ENCODE results near the gene HOMEZ.

The HOMEZ gene

GRCh38 chr14:23323838-23324454, 38.0 kb upstream of the HOMEZ start:
- Histone ChIP-seq H3K4me3 (ENCODE audit: low read depth in 1 of 2, low read length in 2 of 2) (no peak overlapping the region), H3K9me3 (ENCODE audit: insufficient read depth, low read length, severe bottlenecking) (no peaks in the 10 kb centered on the region), H3K79me2 (ENCODE audit: insufficient read depth, low read length) (peaks cover 33% of the 10 kb centered on the region), H3K27me3 (ENCODE audit: insufficient read depth, low read length, poor library complexity) (no peaks in the 10 kb centered on the region), H3K4me2 (ENCODE audit: insufficient read depth, low read length) (no peak overlapping the region), H3K27ac (ENCODE audit: low read length) (no peak overlapping the region), H3K4me1 (ENCODE audit: insufficient read depth, low read length) (peaks cover 36% of the 10 kb centered on the region), H3K36me3 (ENCODE audit: insufficient read depth, low read length) (peaks cover 36% of the 10 kb centered on the region), H3K9ac (ENCODE audit: low read depth, low read length) (no peak overlapping the region), H2AFZ (ENCODE audit: low read depth, low read length) (no peak overlapping the region), H4K20me1 (ENCODE audit: insufficient read depth, low read length) (peaks cover 22% of the 10 kb centered on the region)
- no peak for TF ChIP-seq EZH2 (IDR thresholded peaks at IDR 0.05; ENCODE audit: borderline replicate concordance, low read depth, low read length, severe bottlenecking)
- TF ChIP-seq, protein P1, sequence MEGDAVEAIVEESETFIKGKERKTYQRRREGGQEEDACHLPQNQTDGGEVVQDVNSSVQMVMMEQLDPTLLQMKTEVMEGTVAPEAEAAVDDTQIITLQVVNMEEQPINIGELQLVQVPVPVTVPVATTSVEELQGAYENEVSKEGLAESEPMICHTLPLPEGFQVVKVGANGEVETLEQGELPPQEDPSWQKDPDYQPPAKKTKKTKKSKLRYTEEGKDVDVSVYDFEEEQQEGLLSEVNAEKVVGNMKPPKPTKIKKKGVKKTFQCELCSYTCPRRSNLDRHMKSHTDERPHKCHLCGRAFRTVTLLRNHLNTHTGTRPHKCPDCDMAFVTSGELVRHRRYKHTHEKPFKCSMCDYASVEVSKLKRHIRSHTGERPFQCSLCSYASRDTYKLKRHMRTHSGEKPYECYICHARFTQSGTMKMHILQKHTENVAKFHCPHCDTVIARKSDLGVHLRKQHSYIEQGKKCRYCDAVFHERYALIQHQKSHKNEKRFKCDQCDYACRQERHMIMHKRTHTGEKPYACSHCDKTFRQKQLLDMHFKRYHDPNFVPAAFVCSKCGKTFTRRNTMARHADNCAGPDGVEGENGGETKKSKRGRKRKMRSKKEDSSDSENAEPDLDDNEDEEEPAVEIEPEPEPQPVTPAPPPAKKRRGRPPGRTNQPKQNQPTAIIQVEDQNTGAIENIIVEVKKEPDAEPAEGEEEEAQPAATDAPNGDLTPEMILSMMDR (IDR thresholded peaks at IDR 0.05; ENCODE audit: borderline replicate concordance, extremely low read depth, low read length, poor library complexity, severe bottlenecking) = no peak
- ATAC-seq (ENCODE audit: insufficient read depth, low read depth) = no peak
- no peak for DNase-seq

DNA sequence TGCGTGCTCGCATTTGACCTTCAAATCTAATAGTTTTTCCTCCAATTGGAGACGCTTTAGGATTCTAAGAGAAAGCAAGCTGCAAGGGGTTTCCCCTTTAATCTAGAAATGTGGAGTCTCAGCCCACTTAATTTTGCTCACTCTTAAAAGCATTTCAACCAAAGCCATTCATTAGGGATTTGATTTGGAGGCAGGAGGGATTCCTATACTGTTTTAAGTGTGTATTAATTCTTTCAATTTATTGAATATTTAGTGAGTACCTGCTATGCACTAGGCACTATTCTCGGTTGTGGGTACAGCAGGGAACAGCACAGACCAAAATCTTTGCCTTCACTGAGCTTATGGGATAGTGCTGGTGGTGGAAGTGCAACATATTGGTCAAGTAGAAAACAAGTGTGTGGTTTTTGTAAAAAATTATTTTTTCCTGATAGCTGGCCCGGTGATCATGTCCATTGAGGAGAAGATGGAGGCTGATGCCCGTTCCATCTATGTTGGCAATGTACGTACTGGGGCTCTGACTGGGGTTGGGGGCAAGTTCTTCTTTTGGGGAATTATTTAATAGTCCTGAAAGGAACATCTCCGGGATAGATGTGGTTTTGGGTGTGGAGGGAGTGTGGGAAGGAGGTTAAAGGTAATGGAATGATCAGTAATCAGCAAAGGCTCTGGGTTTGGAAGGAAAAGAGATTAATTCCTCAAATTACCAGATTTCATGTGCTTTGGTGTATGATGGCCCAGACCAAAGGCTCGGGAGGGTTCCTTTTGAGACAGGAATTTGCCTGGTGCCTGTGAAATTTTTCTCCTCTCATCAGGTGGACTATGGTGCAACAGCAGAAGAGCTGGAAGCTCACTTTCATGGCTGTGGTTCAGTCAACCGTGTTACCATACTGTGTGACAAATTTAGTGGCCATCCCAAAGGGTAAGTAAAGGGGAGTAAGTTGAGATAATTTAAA, 36.9 kb upstream of the HOMEZ start:
- no peak for DNase-seq
- ATAC-seq (ENCODE audit: insufficient read depth, low read depth) = no peak
- peaks cover 33% of the 10 kb centered on the region for H3K79me2 ChIP-seq (ENCODE audit: insufficient read depth, low read length)
- H3K9ac ChIP-seq (ENCODE audit: low read depth, low read length) = peak overlapping the region; percentile 82
- H3K36me3 ChIP-seq (ENCODE audit: insufficient read depth, low read length) = peaks cover 36% of the 10 kb centered on the region
- TF ChIP-seq, protein P1 (IDR thresholded peaks at IDR 0.05; ENCODE audit: borderline replicate concordance, extremely low read depth, low read length, poor library complexity, severe bottlenecking) = no peak
- no peak for TF ChIP-seq EZH2 (IDR thresholded peaks at IDR 0.05; ENCODE audit: borderline replicate concordance, low read depth, low read length, severe bottlenecking)
- no peak overlapping the region for H2AFZ ChIP-seq (ENCODE audit: low read depth, low read length)
- peak overlapping the region; percentile 83 for H3K4me2 ChIP-seq (ENCODE audit: insufficient read depth, low read length)
- H3K4me1 ChIP-seq (ENCODE audit: insufficient read depth, low read length) = peaks cover 36% of the 10 kb centered on the region
- H3K27ac ChIP-seq (ENCODE audit: low read length) = peak overlapping the region; percentile 88
- H3K4me3 ChIP-seq (ENCODE audit: low read depth in 1 of 2, low read length in 2 of 2) = peak overlapping the region; percentile 96 to 97; a peak in 3 of 4 replicates
- H3K9me3 ChIP-seq (ENCODE audit: insufficient read depth, low read length, severe bottlenecking) = no peaks in the 10 kb centered on the region
- H4K20me1 ChIP-seq (ENCODE audit: insufficient read depth, low read length) = peaks cover 22% of the 10 kb centered on the region
- H3K27me3 ChIP-seq (ENCODE audit: insufficient read depth, low read length, poor library complexity) = no peaks in the 10 kb centered on the region

GRCh38 chr14:23321572-23322547, 35.9 kb upstream of the HOMEZ start:
- Histone ChIP-seq H3K36me3 (ENCODE audit: insufficient read depth, low read length) (peaks cover 36% of the 10 kb centered on the region), H3K27ac (ENCODE audit: low read length) (peak overlapping the region; percentile 88), H2AFZ (ENCODE audit: low read depth, low read length) (peak overlapping the region; percentile 66; the same call in 1 of the 2 replicates), H3K4me1 (ENCODE audit: insufficient read depth, low read length) (peaks cover 36% of the 10 kb centered on the region), H3K4me3 (ENCODE audit: low read depth in 1 of 2, low read length in 2 of 2) (peak overlapping the region; percentile 96 to 97), H3K9ac (ENCODE audit: low read depth, low read length) (peak overlapping the region; percentile 82), H3K79me2 (ENCODE audit: insufficient read depth, low read length) (peaks cover 33% of the 10 kb centered on the region), H3K9me3 (ENCODE audit: insufficient read depth, low read length, severe bottlenecking) (no peaks in the 10 kb centered on the region), H4K20me1 (ENCODE audit: insufficient read depth, low read length) (peaks cover 22% of the 10 kb centered on the region), H3K4me2 (ENCODE audit: insufficient read depth, low read length) (peak overlapping the region; percentile 83), H3K27me3 (ENCODE audit: insufficient read depth, low read length, poor library complexity) (no peaks in the 10 kb centered on the region)
- TF ChIP-seq EZH2 (IDR thresholded peaks at IDR 0.05; ENCODE audit: borderline replicate concordance, low read depth, low read length, severe bottlenecking) = no peak
- TF ChIP-seq, protein P1 (IDR thresholded peaks at IDR 0.05; ENCODE audit: borderline replicate concordance, extremely low read depth, low read length, poor library complexity, severe bottlenecking) = no peak
- peak; percentile 46 for DNase-seq
- no peak for ATAC-seq (ENCODE audit: insufficient read depth, low read depth)

Measured in DND-41 (cell line).